GM21717 (cell line): Measurements from ENCODE around the gene TMEM178A.

ENCODE experiments used
- ATAC-seq: cut with Tn5 transposase; IDR thresholded peaks from one replicate; pipeline ENCODE4 v1.9.1; 2021; ENCODE audit warnings: mild to moderate bottlenecking, moderate library complexity; ENCODE audit not compliant: unreplicated experiment

TMEM178A gene

GRCh38 chr2:39736640-39737039 lies 70.9 kb downstream of the TMEM178A start:
- ATAC-seq = no peak

DNA sequence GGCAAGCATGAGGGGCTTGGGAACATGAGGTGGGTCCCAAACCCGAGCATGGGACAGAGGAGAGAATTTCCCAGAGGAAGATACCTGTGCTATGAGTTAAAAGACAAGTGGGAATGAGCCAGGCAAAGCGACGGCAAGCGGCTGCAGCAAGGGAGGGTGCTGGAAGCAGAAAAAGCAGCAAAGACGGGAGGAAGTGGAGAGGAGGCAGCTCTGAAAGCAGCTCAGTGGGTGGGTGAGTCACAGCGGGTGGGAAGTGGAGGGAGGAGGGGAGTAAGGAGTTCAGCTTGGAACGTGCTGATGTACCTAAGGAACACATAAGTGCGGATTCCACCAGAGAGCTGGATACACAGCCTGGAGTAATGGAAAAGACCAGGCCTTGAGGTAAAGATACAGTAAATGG lies 71.9 kb downstream of the TMEM178A start:
- no peak for ATAC-seq

DNA sequence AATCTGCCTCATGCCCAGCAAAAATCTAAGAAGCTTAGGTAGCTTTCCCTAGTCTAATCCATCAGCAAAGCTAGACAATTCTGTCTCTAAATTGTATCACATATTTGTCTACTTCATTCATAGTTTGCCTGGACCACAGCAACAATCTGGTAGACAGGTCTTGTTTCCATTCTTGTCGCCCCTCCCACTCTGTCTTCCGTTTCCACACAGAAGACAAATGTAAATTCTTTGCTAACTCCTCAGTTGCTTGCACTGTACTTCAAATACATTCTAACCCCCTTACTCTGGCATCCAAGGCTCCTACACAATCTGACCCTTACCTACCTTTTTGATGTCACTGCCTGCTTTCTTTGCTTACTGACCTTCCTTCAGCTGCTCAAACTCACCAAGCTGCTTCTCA lies 73.2 kb downstream of the TMEM178A start:
- ATAC-seq = no peak

GRCh38 chr2:39739386-39739785 lies 73.7 kb downstream of the TMEM178A start:
- no peak for ATAC-seq

DNA sequence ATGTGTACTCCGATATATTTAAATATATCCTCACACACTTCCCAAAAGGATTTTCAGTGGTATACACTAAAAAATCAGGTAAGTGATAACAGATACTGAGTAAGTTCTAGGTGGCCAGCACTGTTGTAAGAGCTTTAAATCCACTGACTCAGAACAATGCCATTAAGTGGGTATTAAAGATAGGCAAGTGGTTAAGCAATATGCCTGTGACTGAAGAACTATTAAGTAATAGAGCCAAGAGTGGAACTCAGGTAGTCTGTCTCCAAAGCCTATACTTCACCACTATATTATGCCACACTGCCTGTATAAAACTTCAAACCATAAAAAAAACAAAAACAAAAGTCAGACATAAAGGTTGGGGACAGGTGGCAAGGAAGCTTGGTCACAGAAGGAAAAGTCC lies 76.2 kb downstream of the TMEM178A start:
- no peak for ATAC-seq

- ATAC-seq = no peak
Measured at GRCh38 chr2:39743269-39743776, 77.6 kb downstream of the TMEM178A start.

GRCh38 chr2:39755466-39755865 lies 89.7 kb downstream of the TMEM178A start:
- no peak for ATAC-seq

DNA sequence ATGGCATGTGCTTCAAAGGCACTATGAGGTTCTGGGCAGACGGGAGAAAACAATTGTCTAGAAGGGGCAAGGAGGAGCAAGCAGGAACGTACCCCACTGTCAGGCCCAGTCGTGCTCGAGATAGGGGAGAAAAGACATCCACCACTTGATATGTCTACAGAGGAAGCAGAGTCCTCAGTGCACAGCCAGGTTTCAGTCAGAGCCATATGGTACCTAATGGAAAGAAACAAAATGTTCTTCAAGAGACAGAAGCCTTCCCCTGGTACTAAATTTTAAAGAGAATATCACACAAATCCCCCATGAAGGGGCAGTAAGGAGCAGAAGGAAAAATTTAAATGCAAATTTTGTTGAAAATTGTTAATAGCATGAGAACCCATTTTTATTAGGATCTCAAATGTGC lies 91.4 kb downstream of the TMEM178A start:
- no peak for ATAC-seq

- ATAC-seq = no peak
Measured at GRCh38 chr2:39762448-39762847, 96.7 kb downstream of the TMEM178A start.
